NB4 (cell line): ENCODE measurements around the gene JAZF1.

Experiments used
- DNase-seq: peaks from one replicate; pipeline ENCODE4 v3.0.0; 2010; ENCODE audit warnings: low read depth
- H3K4me3 ChIP-seq: one replicate; pipeline ENCODE4 v1.5.1; 2011; ENCODE audit warnings: mild to moderate bottlenecking, low read depth, low read length, moderate library complexity
- MYC ChIP-seq: IDR thresholded peaks from 2 replicates; pipeline ENCODE4 v1.6.1; 2011; ENCODE audit warnings: low read depth, low read length
- POLR2A ChIP-seq: IDR thresholded peaks from 2 replicates; pipeline ENCODE4 v1.6.1; 2011; ENCODE audit warnings: mild to moderate bottlenecking; ENCODE audit not compliant: insufficient read length; ENCODE audit errors: extremely low read depth
- TF ChIP-seq, protein P1 (sequence below): IDR thresholded peaks from 2 replicates; pipeline ENCODE4 v1.6.1; 2011; ENCODE audit warnings: low read depth, low read length
- TF ChIP-seq, protein P2 (sequence below): IDR thresholded peaks from one replicate; pipeline ENCODE4 v1.5.1; 2012; ENCODE audit warnings: low read depth, low read length

JAZF1 gene

DNA sequence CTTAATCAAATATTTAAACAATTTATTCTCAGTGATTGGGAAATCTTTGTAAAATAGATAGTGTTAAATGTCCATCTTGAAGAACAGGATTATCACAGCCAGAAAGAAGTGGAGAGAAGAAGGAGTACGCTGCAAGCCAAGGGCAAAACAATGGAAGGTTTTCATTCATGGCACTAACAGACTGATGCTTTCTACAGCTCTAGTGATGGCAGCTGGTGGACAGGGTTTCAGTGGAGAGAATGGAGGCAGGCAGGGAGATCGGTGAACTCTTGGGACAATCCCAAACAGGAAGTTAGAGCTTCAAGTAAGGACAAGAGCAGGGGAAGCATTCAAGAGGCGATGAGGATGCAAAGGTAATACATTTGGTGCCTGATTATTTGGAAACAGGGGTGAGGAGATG is 207.0 kb downstream of the JAZF1 start:
- no peak overlapping the region for H3K4me3 ChIP-seq
- DNase-seq, result no peak
- TF ChIP-seq MYC (no peak), POLR2A (no peak)
- TF ChIP-seq, protein P1, sequence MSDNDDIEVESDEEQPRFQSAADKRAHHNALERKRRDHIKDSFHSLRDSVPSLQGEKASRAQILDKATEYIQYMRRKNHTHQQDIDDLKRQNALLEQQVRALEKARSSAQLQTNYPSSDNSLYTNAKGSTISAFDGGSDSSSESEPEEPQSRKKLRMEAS, result no peak
- TF ChIP-seq, protein P2, sequence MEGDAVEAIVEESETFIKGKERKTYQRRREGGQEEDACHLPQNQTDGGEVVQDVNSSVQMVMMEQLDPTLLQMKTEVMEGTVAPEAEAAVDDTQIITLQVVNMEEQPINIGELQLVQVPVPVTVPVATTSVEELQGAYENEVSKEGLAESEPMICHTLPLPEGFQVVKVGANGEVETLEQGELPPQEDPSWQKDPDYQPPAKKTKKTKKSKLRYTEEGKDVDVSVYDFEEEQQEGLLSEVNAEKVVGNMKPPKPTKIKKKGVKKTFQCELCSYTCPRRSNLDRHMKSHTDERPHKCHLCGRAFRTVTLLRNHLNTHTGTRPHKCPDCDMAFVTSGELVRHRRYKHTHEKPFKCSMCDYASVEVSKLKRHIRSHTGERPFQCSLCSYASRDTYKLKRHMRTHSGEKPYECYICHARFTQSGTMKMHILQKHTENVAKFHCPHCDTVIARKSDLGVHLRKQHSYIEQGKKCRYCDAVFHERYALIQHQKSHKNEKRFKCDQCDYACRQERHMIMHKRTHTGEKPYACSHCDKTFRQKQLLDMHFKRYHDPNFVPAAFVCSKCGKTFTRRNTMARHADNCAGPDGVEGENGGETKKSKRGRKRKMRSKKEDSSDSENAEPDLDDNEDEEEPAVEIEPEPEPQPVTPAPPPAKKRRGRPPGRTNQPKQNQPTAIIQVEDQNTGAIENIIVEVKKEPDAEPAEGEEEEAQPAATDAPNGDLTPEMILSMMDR, result no peak

DNA sequence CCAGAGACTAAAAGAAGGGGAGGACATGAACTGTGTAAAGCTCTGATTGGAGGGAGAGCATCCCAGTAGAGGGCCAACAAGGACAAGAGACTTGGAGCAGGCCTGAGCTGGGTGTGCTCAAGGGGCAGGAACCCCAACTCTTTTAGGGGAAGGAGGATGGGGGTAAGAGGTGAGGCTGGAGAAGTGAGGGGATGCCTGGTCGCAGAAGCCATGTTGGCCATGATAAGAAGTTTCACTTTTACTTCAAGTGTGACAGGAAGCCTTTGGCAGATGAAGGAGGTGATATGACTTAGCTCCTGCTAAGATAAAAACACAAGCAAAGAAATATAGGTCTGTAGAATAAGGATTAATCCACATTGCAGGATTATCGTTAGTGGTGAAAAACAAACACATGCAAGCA is 208.3 kb downstream of the JAZF1 start:
- DNase-seq, result no peak
- no peak overlapping the region for H3K4me3 ChIP-seq
- TF ChIP-seq MYC (no peak), POLR2A (no peak)
- TF ChIP-seq, protein P1, result no peak
- TF ChIP-seq, protein P2, result no peak

DNA sequence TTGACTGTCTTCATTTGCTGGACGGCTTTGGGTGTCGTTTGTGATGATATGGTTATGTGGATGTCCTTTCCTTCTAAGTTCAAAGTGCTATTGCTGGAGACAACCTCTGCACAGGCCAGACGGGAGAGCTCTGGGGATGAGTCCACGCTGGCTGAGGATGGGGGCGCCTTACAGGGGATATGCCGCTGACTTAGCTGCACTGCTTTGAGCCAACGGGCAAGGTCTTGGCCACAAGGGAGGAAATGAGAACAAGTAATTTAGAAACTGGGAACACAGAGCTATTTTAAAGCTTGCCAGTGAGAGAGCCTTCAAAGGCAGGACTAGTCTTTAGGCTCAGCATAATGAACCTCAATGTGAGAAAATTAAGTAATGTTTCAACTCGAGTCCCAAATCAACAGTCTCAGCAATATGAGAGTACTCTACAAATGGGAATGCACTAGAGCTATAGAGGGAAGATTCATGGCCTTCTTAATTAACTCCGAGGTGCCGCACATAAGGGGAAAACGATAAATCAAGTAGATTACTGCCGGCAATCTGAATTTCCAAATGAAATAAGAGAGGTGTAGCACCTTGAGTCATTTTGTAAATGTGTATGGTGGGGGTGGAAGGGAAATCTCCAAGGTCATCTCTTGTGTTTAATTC is 209.3 kb downstream of the JAZF1 start:
- no peak overlapping the region for H3K4me3 ChIP-seq
- DNase-seq, result no peak
- TF ChIP-seq, protein P2, result no peak
- TF ChIP-seq MYC, result no peak
- TF ChIP-seq, protein P1, result no peak
- no peak for TF ChIP-seq POLR2A

DNA sequence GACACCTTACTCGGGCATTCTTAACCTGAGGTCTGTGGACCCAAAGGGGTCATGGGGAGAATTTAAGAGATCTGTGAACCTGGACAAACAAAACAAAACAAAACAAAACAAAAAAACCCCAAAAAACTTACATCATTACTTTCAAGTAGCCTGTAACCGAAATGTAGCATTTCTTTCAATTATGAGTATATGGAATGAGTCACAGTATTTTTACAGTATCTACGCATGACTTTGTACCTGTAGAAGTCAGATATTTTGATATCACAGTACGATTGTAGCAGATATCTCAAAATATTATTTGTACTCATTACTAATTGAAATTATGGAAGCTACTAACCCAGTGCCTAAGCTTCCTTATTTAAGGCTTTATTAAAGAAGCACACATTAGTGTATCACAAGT is 210.2 kb downstream of the JAZF1 start:
- TF ChIP-seq POLR2A (no peak), MYC (no peak)
- TF ChIP-seq, protein P2, result no peak
- TF ChIP-seq, protein P1, result no peak
- no peak overlapping the region for H3K4me3 ChIP-seq
- DNase-seq, result no peak

DNA sequence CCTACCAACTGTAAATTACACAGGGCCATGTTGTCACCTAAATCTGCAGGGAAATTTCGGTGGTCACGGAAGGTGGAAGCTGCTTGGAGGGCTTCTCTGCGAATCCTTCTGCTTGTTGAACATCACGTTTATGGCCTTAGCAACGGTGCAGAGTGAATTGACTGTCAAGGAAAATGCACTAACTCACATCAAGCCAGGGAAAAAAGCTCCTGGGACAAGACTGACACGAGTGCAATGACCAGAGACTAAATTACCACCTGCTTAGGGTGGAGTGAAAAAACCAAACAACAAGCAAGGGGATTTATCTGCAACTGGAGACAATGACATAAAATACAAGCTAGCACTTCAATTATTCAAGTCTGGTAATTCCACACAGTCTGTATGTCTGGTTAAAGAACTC is 211.2 kb downstream of the JAZF1 start:
- TF ChIP-seq, protein P1, result no peak
- no peak for TF ChIP-seq MYC
- TF ChIP-seq, protein P2, result no peak
- DNase-seq, result no peak

DNA sequence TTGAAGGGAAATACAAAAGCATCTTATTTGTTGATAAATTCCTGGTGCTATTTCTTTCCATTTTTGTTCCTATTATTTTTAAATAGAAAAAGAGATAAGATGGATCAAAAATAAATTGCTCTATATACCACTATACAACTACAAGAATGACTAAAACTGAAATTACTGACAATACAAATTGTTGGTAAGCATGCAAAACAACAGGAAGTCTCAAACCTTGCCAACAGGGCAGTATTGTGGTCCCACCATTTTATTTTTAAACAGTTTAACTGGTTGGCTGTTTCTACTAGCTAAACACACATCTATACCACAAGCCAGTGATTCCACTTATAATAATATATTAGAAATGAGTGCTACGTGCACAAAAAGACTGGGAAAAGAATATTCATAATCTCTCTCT is 213.0 kb downstream of the JAZF1 start:
- no peak overlapping the region for H3K4me3 ChIP-seq
- no peak for DNase-seq
- TF ChIP-seq POLR2A (no peak), MYC (no peak)
- TF ChIP-seq, protein P2, result no peak
- TF ChIP-seq, protein P1, result no peak

More for the DNA sequence above, 211.2 kb downstream of the JAZF1 start:
- no peak overlapping the region for H3K4me3 ChIP-seq
